ENCODE measurements around the gene VAMP5. TPM values are rescaled to one million over a fixed set of nuclear protein-coding genes. Genes with fewer than 3 reads are reported as not detected.

VAMP5 gene
- total and polyA plus RNA-seq, 2 of the 8 experiments (the other 6 are each of a cell fraction or from before 2014, with no cell fraction given) = 4.7 to 14.2 TPM

DNA sequence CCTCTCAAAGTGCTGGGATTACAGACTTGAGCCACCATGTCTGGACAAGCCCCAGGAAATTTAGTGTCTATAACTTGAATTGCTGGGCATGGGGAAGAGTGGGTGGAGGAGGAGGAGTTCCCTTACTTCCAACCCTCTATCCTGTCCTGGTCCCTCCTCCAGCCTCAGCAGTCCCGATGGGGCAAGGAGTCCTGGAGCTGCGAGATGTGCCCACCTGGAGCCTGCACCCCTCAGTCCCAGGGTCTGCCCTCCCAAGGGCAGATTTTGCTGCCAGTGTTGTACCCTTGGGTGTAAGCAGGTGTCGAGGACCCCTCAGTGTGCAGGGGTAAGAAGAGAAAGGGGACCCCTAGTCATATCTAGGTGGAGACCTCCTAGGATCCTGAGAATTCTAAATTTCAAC is 4.0 kb upstream of the VAMP5 start:
- DNase-seq (ENCODE audit: low read depth in 1 of 2, low spot score in 2 of 2) (no peak), FAIRE-seq (no peak)
- Histone ChIP-seq H3K79me2 (ENCODE audit: control insufficient read depth in 1 of 2, insufficient read depth in 2 of 2, low read length in 2 of 2) (no peaks in the 10 kb centered on the region), H3K4me2 (ENCODE audit: insufficient read depth in 1 of 2, low read depth in 2 of 2, low read length in 2 of 2) (no peak overlapping the region), H3K18ac (ENCODE audit: extremely low read depth, low read length) (no peak overlapping the region), H3K79me1 (ENCODE audit: low read depth, low read length) (no peaks in the 10 kb centered on the region; the same call in 1 of the 2 replicates), H2BK120ac (replicated peaks; ENCODE audit: low read depth, low read length) (no peak overlapping the region), H3K4me3 (ENCODE audit: extremely low read depth in 1 of 4, insufficient read depth in 2 of 4, low read depth in 3 of 4, low read length in 4 of 4) (no peak overlapping the region), H3K4me1 (replicated peaks in 1 of 4; ENCODE audit: control insufficient read depth in 3 of 4, insufficient read depth in 4 of 4, low read length in 3 of 4) (peaks cover 2 to 17% (median 11%) of the 10 kb centered on the region in 4 experiments), H3K27ac (ENCODE audit: low read depth, low read length) (no peak overlapping the region), H3K9me3 (ENCODE audit: insufficient read depth in 2 of 2, low read depth in 1 of 2, low read length in 1 of 2) (no peaks in the 10 kb centered on the region), H2BK20ac (ENCODE audit: low read length) (no peak overlapping the region), H2BK5ac (ENCODE audit: low read depth, low read length) (no peak overlapping the region), H4K5ac (ENCODE audit: insufficient read length, low read depth, low read length) (no peak overlapping the region), H3K14ac (ENCODE audit: insufficient read length) (no peak overlapping the region), H3K9ac (replicated peaks in 1 of 4; ENCODE audit: extremely low read depth in 1 of 4, low read depth in 3 of 4, low read length in 3 of 4) (no peak overlapping the region), H2AK5ac (ENCODE audit: low read depth, low read length) (no peak overlapping the region), H3K4ac (replicated peaks; ENCODE audit: insufficient read length, low read depth, low read length) (no peak overlapping the region), H2BK15ac (ENCODE audit: low read length) (no peak overlapping the region), H3K27me3 (replicated peaks in 1 of 4; ENCODE audit: control insufficient read depth in 3 of 4, extremely low read depth in 1 of 4, insufficient read depth in 3 of 4, low read length in 3 of 4) (peaks cover 8 to 25% (median 18%) of the 10 kb centered on the region in 4 experiments; a peak in 6 of 7 replicates), H3K36me3 (ENCODE audit: control insufficient read depth in 2 of 4, insufficient read depth in 4 of 4, low read length in 3 of 4) (no peaks in the 10 kb centered on the region), H4K8ac (ENCODE audit: extremely low read depth, insufficient read depth, low read length) (no peak overlapping the region; the same call in 1 of the 2 replicates), H2AFZ (ENCODE audit: low read length) (no peak overlapping the region), H4K91ac (replicated peaks; ENCODE audit: insufficient read length, low read length) (no peak overlapping the region), H3K23me2 (ENCODE audit: low read depth, low read length) (peaks cover 7% of the 10 kb centered on the region; the same call in 1 of the 2 replicates), H2BK12ac (ENCODE audit: low read depth, low read length) (no peak overlapping the region), H4K20me1 (replicated peaks in 1 of 2; ENCODE audit: control insufficient read depth in 1 of 2, insufficient read depth in 2 of 2, low read length in 2 of 2) (no peaks in the 10 kb centered on the region), H3K56ac (replicated peaks; ENCODE audit: insufficient read length, low read depth, low read length) (no peak overlapping the region), H3K23ac (ENCODE audit: insufficient read length) (no peak overlapping the region)
- CTCF ChIA-PET (ENCODE audit: partially characterized antibody) = no interaction called here
- WGBS, 2 experiments (ENCODE audit: extremely low coverage in 1 of 2, insufficient coverage in 1 of 2, insufficient read length in 1 of 2, insufficient replicate concordance in 2 of 2, low coverage in 1 of 2, low lambda C conversion rate in 2 of 2, missing lambda C conversion rate in 1 of 2) = 97% methylated on average over 3 of the region's 3 CpGs; no CpG with 5 or more reads in 1 of the 2 experiments
- POLR2A ChIA-PET (ENCODE audit: partially characterized antibody) = interaction anchor here (0.7 to 4.1 kb wide), 4 partner anchors 13 to 36 kb away, joined by 3 to 20 read pairs (median 4); partner anchors contain the start of gene TMEM150A
- TF ChIP-seq CREB1 (IDR thresholded peaks at IDR 0.05) (no peak), POLR2A (IDR thresholded peaks at IDR 0.05; ENCODE audit: control extremely low read depth in 1 of 2, low read depth in 2 of 2, low read length in 2 of 2) (no peak), ASH2L (IDR thresholded peaks at IDR 0.05; ENCODE audit: low read length) (no peak), TAF7 (optimal IDR thresholded peaks at IDR 0.05; ENCODE audit: borderline replicate concordance, low read depth, low read length) (no peak), SAP30 (IDR thresholded peaks at IDR 0.05; ENCODE audit: insufficient read depth, insufficient replicate concordance, low read length) (no peak), CBX8 (IDR thresholded peaks at IDR 0.05; ENCODE audit: borderline replicate concordance, low read depth, low read length) (no peak)

Data from H1 (cell line).